Endodermal cell (in vitro differentiated cells): Measurements from ENCODE around the gene HHAT. TPM values are rescaled to one million over a fixed set of nuclear protein-coding genes. Genes with fewer than 3 reads are reported as not detected.

ENCODE experiments used
- DNase-seq: peaks from one replicate; pipeline ENCODE4 v3.0.0-alpha.2; 2017
- H3K27ac ChIP-seq: 2 replicates; pipeline ENCODE4 v1.5.1; 2013; ENCODE audit warnings: mild to moderate bottlenecking, low read depth, low read length, moderate library complexity
- H3K27me3 ChIP-seq: 2 replicates; pipeline ENCODE4 v1.6.1; 2013; ENCODE audit warnings: mild to moderate bottlenecking, low read length, moderate library complexity; ENCODE audit not compliant: insufficient read depth, control insufficient read depth, poor library complexity, severe bottlenecking
- H3K36me3 ChIP-seq: 2 replicates; pipeline ENCODE4 v1.7.0; 2013; ENCODE audit warnings: mild to moderate bottlenecking, low read length, moderate library complexity; ENCODE audit not compliant: control insufficient read depth, insufficient read depth
- H3K4me1 ChIP-seq: one replicate; pipeline ENCODE4 v1.7.0; 2013; ENCODE audit warnings: low read length; ENCODE audit not compliant: control insufficient read depth, insufficient read depth
- H3K4me3 ChIP-seq: 2 replicates; pipeline ENCODE4 v1.5.1; 2013; ENCODE audit warnings: mild to moderate bottlenecking, low read length, moderate library complexity
- H3K9ac ChIP-seq: 2 replicates; pipeline ENCODE4 v1.6.1; 2013; ENCODE audit warnings: mild to moderate bottlenecking, low read length, moderate library complexity; ENCODE audit not compliant: poor library complexity, severe bottlenecking; ENCODE audit errors: extremely low read depth
- H3K9me3 ChIP-seq: 2 replicates; pipeline ENCODE4 v1.6.1; 2013; ENCODE audit warnings: mild to moderate bottlenecking, low read length, moderate library complexity; ENCODE audit not compliant: control insufficient read depth
- H3K27ac Mint-ChIP-seq: 2 replicates; pipeline ENCODE4 v1.8.0; 2020; ENCODE audit warnings: mixed read lengths
- H3K27me3 Mint-ChIP-seq: 2 replicates; pipeline ENCODE4 v1.8.0; 2021; ENCODE audit warnings: mild to moderate bottlenecking, mixed read lengths; ENCODE audit not compliant: insufficient read depth
- H3K36me3 Mint-ChIP-seq: 2 replicates; pipeline ENCODE4 v1.8.0; 2020; ENCODE audit warnings: low read depth, mixed read lengths
- H3K4me1 Mint-ChIP-seq: 2 replicates; pipeline ENCODE4 v1.8.0; 2020; ENCODE audit warnings: mixed read lengths
- H3K4me3 Mint-ChIP-seq: 2 replicates; pipeline ENCODE4 v1.8.0; 2020; ENCODE audit warnings: mild to moderate bottlenecking, moderate library complexity, mixed read lengths
- H3K9me3 Mint-ChIP-seq: 2 replicates; pipeline ENCODE4 v1.8.0; 2020; ENCODE audit warnings: mild to moderate bottlenecking, mixed read lengths
- CTCF ChIP-seq: fragments of 200-600 bp; sonication (generic); conservative IDR thresholded peaks from 2 replicates; pipeline ENCODE4 v1.5.0; 2021; ENCODE audit warnings: antibody characterized with exemption, mild to moderate bottlenecking
- whole genome bisulfite sequencing, 2 experiments: methylation state at CpG; one replicate each; pipeline versions ENCODE4 v1.1.5 to v1.1.7; 2013; ENCODE audit warnings: missing lambda C conversion rate in 2 of 2, mixed read lengths in 1 of 2; ENCODE audit not compliant: insufficient coverage in 1 of 2, insufficient read length in 1 of 2; 5-methylcytosine and 5-hydroxymethylcytosine counted together
- total RNA-seq, 2 donors: library from RNA; stranded (reverse); fragmentation: NEBNext Ultra II Directional in 1 of 2; extraction: Animal tissue kit (Norgen Biotek cat#: 25700) in 1 of 2; gene quantifications; 2 replicates in 1 of 2; 3 replicates in 1 of 2; pipeline ENCODE4 v1.2.1, GENCODE V29; 2021

Gene HHAT
- total RNA-seq, 2 donors from 2014 or later, result 6.9 to 9.8 TPM

GRCh38 chr1:210447456-210448057 lies 118.9 kb downstream of the HHAT start:
- no peaks in the 10 kb centered on the region for H3K9me3 ChIP-seq
- H3K4me1 ChIP-seq, result no peaks in the 10 kb centered on the region
- no peak for TF ChIP-seq CTCF
- H3K27me3 ChIP-seq, result peaks cover 8% of the 10 kb centered on the region
- 88 to 90% methylated on average over 2 to 5 of the region's 5 CpGs for WGBS, 2 experiments
- H3K27ac ChIP-seq, result no peak overlapping the region
- H3K4me3 ChIP-seq, result no peak overlapping the region
- H3K27ac Mint-ChIP-seq, result peak overlapping the region; percentile 30
- H3K4me1 Mint-ChIP-seq, result peaks cover 3% of the 10 kb centered on the region
- no peak overlapping the region for H3K4me3 Mint-ChIP-seq
- no peak overlapping the region for H3K9ac ChIP-seq
- H3K9me3 Mint-ChIP-seq, result peaks cover 1% of the 10 kb centered on the region
- H3K36me3 Mint-ChIP-seq, result no peaks in the 10 kb centered on the region
- DNase-seq, result no peak
- H3K36me3 ChIP-seq, result no peaks in the 10 kb centered on the region
- no peaks in the 10 kb centered on the region for H3K27me3 Mint-ChIP-seq

DNA sequence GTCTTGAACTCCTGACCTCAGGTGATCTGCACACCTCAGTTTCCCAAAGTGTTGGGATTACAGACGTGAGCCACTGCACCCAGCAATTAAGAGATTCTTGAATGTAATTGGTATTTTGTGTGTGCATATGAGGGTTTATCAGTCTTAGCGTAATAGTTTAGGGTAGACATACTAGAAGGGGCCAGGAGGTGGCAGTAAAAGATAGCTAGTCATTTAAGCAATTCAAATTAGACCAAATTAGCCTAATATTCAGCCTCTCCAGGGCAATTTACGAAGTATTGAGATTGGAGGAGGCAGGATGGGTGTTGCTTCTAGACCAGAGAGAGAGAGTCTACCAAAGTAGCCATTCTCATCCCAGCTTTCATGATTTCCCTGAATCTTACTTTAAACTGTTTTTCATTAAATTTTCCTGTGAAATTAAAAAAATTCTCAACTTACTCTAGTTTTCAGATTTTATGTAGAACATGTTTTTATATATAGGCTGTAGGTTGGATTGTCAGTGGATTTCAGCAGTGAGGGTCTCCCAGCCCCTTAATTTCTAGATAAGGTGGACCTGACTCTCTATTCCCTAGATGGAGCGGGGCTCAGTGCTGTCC lies 119.7 kb downstream of the HHAT start:
- WGBS, 2 experiments, result 56 to 63% methylated on average over 2 to 4 of the region's 4 CpGs
- Mint-ChIP-seq H3K4me3 (no peak overlapping the region), H3K4me1 (peaks cover 5% of the 10 kb centered on the region), H3K9me3 (peaks cover 1% of the 10 kb centered on the region), H3K27me3 (no peaks in the 10 kb centered on the region), H3K27ac (no peak overlapping the region), H3K36me3 (no peaks in the 10 kb centered on the region)
- peak; percentile 86 for TF ChIP-seq CTCF
- Histone ChIP-seq H3K9me3 (no peaks in the 10 kb centered on the region), H3K4me3 (no peak overlapping the region), H3K9ac (no peak overlapping the region), H3K27me3 (peaks cover 8% of the 10 kb centered on the region), H3K36me3 (no peaks in the 10 kb centered on the region), H3K27ac (no peak overlapping the region), H3K4me1 (no peaks in the 10 kb centered on the region)
- peak; percentile 73 for DNase-seq

DNA sequence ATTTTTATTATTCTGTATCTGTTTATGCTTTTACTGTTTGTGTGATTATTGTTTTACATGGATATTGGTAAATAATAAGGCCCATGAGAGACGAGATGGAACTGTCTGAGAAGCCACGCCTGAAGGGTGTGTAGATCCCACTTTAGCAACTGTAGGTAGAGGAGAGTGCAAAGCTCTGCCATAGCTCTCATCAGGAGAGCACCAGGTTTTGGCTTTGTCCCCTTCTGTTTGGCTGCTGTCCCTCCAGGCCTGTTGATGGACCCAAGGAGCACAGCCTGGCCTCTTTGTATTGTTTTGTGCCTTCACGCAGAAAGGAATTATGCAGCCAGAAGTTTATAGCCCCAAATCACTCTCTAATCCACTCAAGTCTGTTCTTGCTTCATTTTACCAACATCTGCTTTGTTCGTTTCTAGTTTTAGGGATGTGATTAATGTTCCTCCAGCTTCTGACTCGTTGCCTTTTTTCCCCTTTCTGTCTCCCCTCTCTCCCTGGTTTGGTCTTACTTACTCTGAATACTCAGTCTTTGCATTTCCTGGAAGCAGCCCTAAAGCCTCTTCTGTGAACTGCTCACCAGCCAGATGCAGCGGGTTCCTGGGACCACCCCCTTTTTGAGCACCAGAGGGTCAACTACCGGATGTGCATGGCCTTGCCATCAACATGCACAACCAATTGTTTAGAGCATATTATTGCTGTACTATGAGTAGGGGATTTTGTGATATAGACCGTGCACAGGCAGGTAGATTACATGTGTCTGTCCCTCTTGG lies 127.3 kb downstream of the HHAT start:
- no peak for DNase-seq
- Mint-ChIP-seq H3K27me3 (no peaks in the 10 kb centered on the region), H3K4me1 (peaks cover 5% of the 10 kb centered on the region), H3K27ac (no peak overlapping the region), H3K36me3 (no peaks in the 10 kb centered on the region), H3K9me3 (no peaks in the 10 kb centered on the region), H3K4me3 (no peak overlapping the region)
- H3K9me3 ChIP-seq, result no peaks in the 10 kb centered on the region
- H3K27me3 ChIP-seq, result no peaks in the 10 kb centered on the region
- H3K9ac ChIP-seq, result no peak overlapping the region
- no peaks in the 10 kb centered on the region for H3K4me1 ChIP-seq
- no peaks in the 10 kb centered on the region for H3K36me3 ChIP-seq
- no peak overlapping the region for H3K4me3 ChIP-seq
- no peak overlapping the region for H3K27ac ChIP-seq
- WGBS, 2 experiments, result 89 to 96% methylated on average over 6 to 8 of the region's 8 CpGs
- TF ChIP-seq CTCF, result no peak
